Osteoblast (primary cell): ENCODE measurements around the gene NUP205. TPM values are rescaled to one million over a fixed set of nuclear protein-coding genes. Genes with fewer than 3 reads are reported as not detected.

ENCODE experiments used
- DNase-seq: peaks from one replicate; pipeline ENCODE4 v3.0.0; 2011; ENCODE audit warnings: low spot score, mixed read lengths; ENCODE audit not compliant: insufficient read length; ENCODE audit errors: missing footprints
- H2AFZ ChIP-seq: 2 replicates; pipeline ENCODE4 v1.6.0; 2011; ENCODE audit warnings: mild to moderate bottlenecking, low read length
- H3K27ac ChIP-seq: 2 replicates; pipeline ENCODE4 v1.5.1; 2011; ENCODE audit warnings: mild to moderate bottlenecking, low read depth, low read length, moderate library complexity
- H3K27me3 ChIP-seq: 2 replicates; pipeline ENCODE4 v1.6.0; 2012; ENCODE audit warnings: mild to moderate bottlenecking, control low read depth, inconsistent platforms, low read length, moderate library complexity; ENCODE audit not compliant: insufficient read depth
- H3K36me3 ChIP-seq: 2 replicates; pipeline ENCODE4 v1.5.1; 2011; ENCODE audit warnings: mild to moderate bottlenecking, low read length, control low read depth, moderate library complexity; ENCODE audit not compliant: insufficient read depth
- H3K4me1 ChIP-seq: 2 replicates; pipeline ENCODE4 v1.5.1; 2011; ENCODE audit warnings: mild to moderate bottlenecking, low read length, control low read depth, moderate library complexity; ENCODE audit not compliant: insufficient read depth
- H3K4me2 ChIP-seq: 2 replicates; pipeline ENCODE4 v1.6.0; 2011; ENCODE audit warnings: mild to moderate bottlenecking, low read length; ENCODE audit not compliant: insufficient read depth
- H3K4me3 ChIP-seq: fragments of 200-600 bp; sonication (generic); 3 replicates; pipeline ENCODE4 v1.5.1; 2012; ENCODE audit warnings: mild to moderate bottlenecking, low read length, inconsistent platforms; ENCODE audit not compliant: insufficient read depth
- H3K79me2 ChIP-seq: 2 replicates; pipeline ENCODE4 v1.6.0; 2012; ENCODE audit warnings: mild to moderate bottlenecking, low read length, control low read depth, inconsistent platforms; ENCODE audit not compliant: insufficient read depth
- H3K9me3 ChIP-seq: 2 replicates; pipeline ENCODE4 v1.5.1; 2011; ENCODE audit warnings: low read depth, low read length, control low read depth
- H4K20me1 ChIP-seq: 2 replicates; pipeline ENCODE4 v1.6.0; 2012; ENCODE audit warnings: mild to moderate bottlenecking, low read length, control low read depth; ENCODE audit not compliant: insufficient read depth
- CTCF ChIP-seq: IDR thresholded peaks from 2 replicates; pipeline ENCODE4 v1.5.1; 2011; ENCODE audit warnings: mild to moderate bottlenecking, low read depth, low read length, moderate library complexity; ENCODE audit errors: extremely low read depth
- total RNA-seq: library from RNA; depleted of rRNA; stranded (reverse); fragments of >200 nt; gene quantifications from 2 replicates; pipeline ENCODE4 v1.2.3, GENCODE V29; 2012

The NUP205 gene
- total RNA-seq, 1 donor, result 33.7 TPM

DNA sequence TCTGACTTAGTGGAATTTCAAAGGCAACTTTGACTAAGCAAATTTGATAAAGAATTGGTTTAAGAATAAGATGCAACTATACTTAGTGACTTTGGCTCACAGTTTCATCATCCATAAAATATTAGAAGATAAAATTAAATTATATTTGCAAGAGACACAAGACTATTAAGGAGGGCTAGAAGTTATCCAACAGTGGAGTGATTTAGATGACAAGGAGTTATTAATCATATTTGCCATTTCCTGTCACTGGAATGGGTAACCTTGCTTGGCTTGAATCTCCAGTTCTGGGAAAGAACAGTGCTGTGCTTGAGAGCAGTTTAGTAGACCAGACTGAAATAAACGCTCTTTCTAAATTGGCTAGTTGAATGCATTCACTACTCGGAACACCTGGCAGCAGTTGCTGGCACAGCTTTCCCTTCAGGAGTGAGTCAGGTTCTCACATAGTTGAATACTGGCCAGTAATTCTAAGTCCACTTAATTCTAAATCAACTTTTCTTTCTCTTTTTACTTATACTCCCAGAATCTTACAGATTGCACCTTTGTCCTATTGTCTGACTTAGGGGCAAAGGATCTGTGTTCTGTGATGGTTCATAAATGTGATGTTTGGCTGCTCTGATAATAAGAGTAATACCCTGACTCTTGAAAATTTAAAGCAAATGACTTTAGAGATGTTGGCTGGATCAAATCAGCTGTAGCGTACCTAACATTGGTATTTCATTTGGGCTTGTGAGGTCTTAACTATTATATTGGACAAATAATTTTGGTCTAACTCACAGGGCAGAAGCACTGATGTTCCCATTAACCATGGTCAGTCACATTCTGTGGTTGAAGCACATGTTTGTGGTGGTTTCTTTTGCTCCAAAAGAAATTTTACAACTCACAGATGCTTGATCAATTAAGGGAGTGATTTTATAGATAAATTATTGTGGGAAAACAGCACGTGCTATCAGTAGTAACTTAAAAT lies 121.2 kb downstream of the NUP205 start:
- Histone ChIP-seq H4K20me1 (peaks cover 2% of the 10 kb centered on the region), H3K4me1 (peaks cover 22% of the 10 kb centered on the region), H2AFZ (no peak overlapping the region), H3K27me3 (no peaks in the 10 kb centered on the region), H3K27ac (no peak overlapping the region), H3K9me3 (no peaks in the 10 kb centered on the region), H3K36me3 (peaks cover 4% of the 10 kb centered on the region), H3K4me3 (no peak overlapping the region), H3K4me2 (peak overlapping the region; percentile 1), H3K79me2 (peaks cover 61% of the 10 kb centered on the region)
- no peak for DNase-seq
- TF ChIP-seq CTCF, result no peak

GRCh38 chr7:135681762-135682161 lies 124.0 kb downstream of the NUP205 start:
- H3K4me1 ChIP-seq, result peaks cover 42% of the 10 kb centered on the region

GRCh38 chr7:135682191-135682590 lies 124.5 kb downstream of the NUP205 start:
- Histone ChIP-seq H3K79me2 (peaks cover 50% of the 10 kb centered on the region), H4K20me1 (peaks cover 2% of the 10 kb centered on the region), H3K4me3 (no peak overlapping the region), H3K27me3 (no peaks in the 10 kb centered on the region), H3K4me1 (peaks cover 42% of the 10 kb centered on the region), H3K9me3 (no peaks in the 10 kb centered on the region), H3K4me2 (no peak overlapping the region), H3K27ac (no peak overlapping the region), H2AFZ (no peak overlapping the region), H3K36me3 (no peaks in the 10 kb centered on the region)
- no peak for DNase-seq
- no peak for TF ChIP-seq CTCF

More at GRCh38 chr7:135681762-135682161, 124.0 kb downstream of the NUP205 start:
- no peak for TF ChIP-seq CTCF
- no peak overlapping the region for H3K4me3 ChIP-seq
- H3K79me2 ChIP-seq, result peaks cover 50% of the 10 kb centered on the region
- H3K9me3 ChIP-seq, result no peaks in the 10 kb centered on the region
- H4K20me1 ChIP-seq, result peaks cover 2% of the 10 kb centered on the region
- no peak for DNase-seq
- H3K36me3 ChIP-seq, result no peaks in the 10 kb centered on the region
- H3K27ac ChIP-seq, result no peak overlapping the region
- no peaks in the 10 kb centered on the region for H3K27me3 ChIP-seq
- no peak overlapping the region for H3K4me2 ChIP-seq
- H2AFZ ChIP-seq, result no peak overlapping the region

DNA sequence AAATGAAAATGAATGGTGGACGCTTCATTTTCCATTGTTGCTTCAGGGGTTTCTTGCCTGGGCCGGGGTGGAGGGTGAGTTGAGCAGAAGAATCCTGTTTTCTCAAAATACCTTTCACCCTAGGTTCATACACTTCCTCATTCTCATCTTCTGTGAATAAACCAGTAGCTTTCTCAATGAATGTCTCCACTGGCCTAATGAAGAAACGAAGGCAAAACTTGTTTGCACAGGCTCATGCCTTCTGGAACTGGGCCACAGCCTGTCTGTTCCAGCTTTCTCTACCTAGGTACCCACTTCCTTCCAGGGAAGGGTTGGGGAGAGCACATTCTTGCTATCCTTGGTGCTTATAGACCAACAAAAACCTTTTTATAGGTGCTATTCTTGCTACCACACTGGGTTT lies 125.9 kb downstream of the NUP205 start:
- DNase-seq, result no peak
- Histone ChIP-seq H3K27me3 (no peaks in the 10 kb centered on the region), H3K4me2 (no peak overlapping the region), H2AFZ (no peak overlapping the region), H3K27ac (no peak overlapping the region), H3K79me2 (peaks cover 39% of the 10 kb centered on the region), H3K4me3 (no peak overlapping the region), H4K20me1 (peaks cover 2% of the 10 kb centered on the region), H3K4me1 (peaks cover 36% of the 10 kb centered on the region), H3K9me3 (no peaks in the 10 kb centered on the region), H3K36me3 (no peaks in the 10 kb centered on the region)
- TF ChIP-seq CTCF, result no peak
